Thymus (tissue), 11 donors: ENCODE measurements around the gene KRT6C. TPM values are rescaled to one million over a fixed set of nuclear protein-coding genes. Genes with fewer than 3 reads are reported as not detected.

ENCODE experiments used
- DNase-seq, 9 donors: peaks; one replicate each; pipeline ENCODE4 v3.0.0-alpha.2; 2013; ENCODE audit warnings: low spot score in 9 of 9, low read depth in 6 of 9, missing footprints in 1 of 9
- H3K27ac ChIP-seq, 2 donors: one replicate each; pipeline ENCODE4 v1.5.1; 2013; ENCODE audit warnings: control low read depth in 1 of 2, low read depth in 1 of 2, low read length in 1 of 2, mild to moderate bottlenecking in 1 of 2, moderate library complexity in 1 of 2
- H3K27me3 ChIP-seq, 2 donors: one replicate each; pipeline ENCODE4 v1.5.1; 2013; ENCODE audit warnings: low read length in 1 of 2; ENCODE audit not compliant: control insufficient read depth in 2 of 2, insufficient read depth in 1 of 2
- H3K36me3 ChIP-seq, 2 donors: one replicate each; pipeline ENCODE4 v1.5.1; 2013; ENCODE audit warnings: low read length in 1 of 2, mild to moderate bottlenecking in 1 of 2, moderate library complexity in 1 of 2; ENCODE audit not compliant: control insufficient read depth in 2 of 2, insufficient read depth in 2 of 2
- H3K4me1 ChIP-seq, 2 donors: one replicate each; pipeline ENCODE4 v1.5.1; 2013; ENCODE audit warnings: low read length in 2 of 2; ENCODE audit not compliant: control insufficient read depth in 2 of 2, insufficient read depth in 2 of 2
- H3K4me3 ChIP-seq, 2 donors: one replicate each; pipeline ENCODE4 v1.5.1; 2013; ENCODE audit warnings: low read length in 2 of 2, control low read depth in 1 of 2, mild to moderate bottlenecking in 1 of 2
- H3K9me3 ChIP-seq, 2 donors: one replicate each; pipeline ENCODE4 v1.5.1; 2013; ENCODE audit warnings: low read length in 1 of 2, mild to moderate bottlenecking in 1 of 2; ENCODE audit not compliant: control insufficient read depth in 2 of 2, insufficient read depth in 1 of 2
- WGBS: extraction: QIAGEN DNeasy Blood & Tissue Kit; methylation state at CpG from one replicate; pipeline ENCODE4 v1.1.7; 2013; 5-methylcytosine and 5-hydroxymethylcytosine counted together
- polyA plus RNA-seq: library from polyadenylated mRNA; stranded (reverse); fragments of 200-250 nt; gene quantifications from one replicate; pipeline ENCODE4 v1.2.3, GENCODE V29; 2013
- total RNA-seq: library from RNA; stranded (reverse); fragments of 120-200 nt; gene quantifications from one replicate; pipeline ENCODE4 v1.2.4, GENCODE V29; 2013
- donor health status: healthy.

KRT6C gene
- total and polyA plus RNA-seq, 2 donors: 0.28 to 23.5 TPM

DNA sequence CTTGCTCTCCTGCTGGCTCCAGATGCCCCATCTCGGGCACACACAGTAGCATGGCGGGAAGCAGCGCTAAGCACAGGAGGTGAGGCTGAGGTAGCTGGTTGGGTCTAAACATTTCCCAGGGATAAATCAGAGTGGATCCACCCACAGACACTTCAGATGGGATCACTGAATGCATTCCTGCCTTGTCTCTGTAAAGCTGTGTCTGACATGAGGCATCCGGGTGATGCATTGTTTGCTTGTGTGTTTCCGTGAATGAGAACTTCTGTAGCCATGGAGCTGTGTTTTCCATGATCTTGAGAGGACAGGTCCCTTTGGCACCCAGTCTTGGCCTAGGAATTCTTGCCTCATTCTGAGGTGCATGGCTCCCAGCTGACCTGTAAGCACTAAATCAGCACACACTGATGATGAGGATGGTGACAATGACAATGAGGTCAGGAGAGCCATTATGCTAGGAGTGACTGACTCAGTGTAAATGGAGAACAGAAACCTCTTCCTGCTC is 32.7 kb downstream of the KRT6C start:
- Histone ChIP-seq H3K9me3 (no peaks in the 10 kb centered on the region), H3K4me1 (no peaks in the 10 kb centered on the region), H3K27ac (no peak overlapping the region), H3K27me3 (peaks cover 0 to 6% of the 10 kb centered on the region in 2 donors), H3K4me3 (no peak overlapping the region), H3K36me3 (no peaks in the 10 kb centered on the region)
- no peak for DNase-seq
- 94% methylated on average over 5 of the region's 5 CpGs for WGBS

DNA sequence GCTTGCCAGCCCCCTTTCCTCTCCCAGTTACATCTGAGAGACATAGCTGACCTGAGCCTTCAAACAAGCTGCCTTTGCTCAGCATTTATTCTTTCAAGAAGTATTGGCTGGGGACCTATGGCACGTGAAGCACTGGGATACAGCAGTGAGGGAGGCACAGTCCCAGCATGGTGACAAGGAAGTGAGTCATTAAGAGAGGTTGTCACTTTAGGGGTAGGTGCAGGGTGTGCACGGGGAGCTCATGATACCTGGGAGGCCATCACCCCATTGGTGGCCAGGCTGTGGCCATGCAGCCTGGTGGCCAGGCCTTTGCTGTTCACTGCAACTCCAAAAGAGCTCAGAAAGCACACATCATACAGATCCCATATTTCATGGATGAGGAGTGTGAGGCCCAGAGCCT is 33.8 kb downstream of the KRT6C start:
- Histone ChIP-seq H3K27ac (no peak overlapping the region), H3K4me3 (no peak overlapping the region), H3K27me3 (peaks cover 0 to 6% of the 10 kb centered on the region in 2 donors), H3K36me3 (no peaks in the 10 kb centered on the region), H3K4me1 (no peaks in the 10 kb centered on the region), H3K9me3 (no peaks in the 10 kb centered on the region)
- WGBS: 77% methylated on average over 2 of the region's 2 CpGs
- DNase-seq: no peak

DNA sequence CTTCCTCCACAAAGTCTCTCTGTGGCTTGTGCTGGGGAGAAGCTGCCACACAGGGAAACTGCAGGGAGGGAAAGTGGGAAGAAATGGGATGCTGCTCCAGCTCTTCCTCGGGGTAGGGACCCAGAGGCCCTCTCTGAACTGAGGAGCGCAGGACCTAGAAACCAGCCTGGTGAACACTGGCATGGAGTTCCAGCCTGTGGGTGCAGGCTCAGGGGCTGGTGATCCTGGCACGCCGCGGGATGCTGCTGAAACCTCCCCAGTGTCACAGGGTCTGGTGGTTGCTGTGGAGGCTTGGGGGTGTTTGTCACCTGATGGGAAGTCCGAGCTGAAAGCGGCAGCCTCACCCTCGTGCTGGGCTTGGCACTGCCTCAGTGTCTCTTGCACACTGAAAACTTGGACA is 34.2 kb downstream of the KRT6C start:
- DNase-seq: no peak
- H3K36me3 ChIP-seq: no peaks in the 10 kb centered on the region
- H3K9me3 ChIP-seq: no peaks in the 10 kb centered on the region
- H3K4me1 ChIP-seq: no peaks in the 10 kb centered on the region
- H3K4me3 ChIP-seq: no peak overlapping the region
- H3K27ac ChIP-seq: no peak overlapping the region
- peaks cover 0 to 6% of the 10 kb centered on the region in 2 donors for H3K27me3 ChIP-seq
- WGBS: 85% methylated on average over 8 of the region's 8 CpGs

DNA sequence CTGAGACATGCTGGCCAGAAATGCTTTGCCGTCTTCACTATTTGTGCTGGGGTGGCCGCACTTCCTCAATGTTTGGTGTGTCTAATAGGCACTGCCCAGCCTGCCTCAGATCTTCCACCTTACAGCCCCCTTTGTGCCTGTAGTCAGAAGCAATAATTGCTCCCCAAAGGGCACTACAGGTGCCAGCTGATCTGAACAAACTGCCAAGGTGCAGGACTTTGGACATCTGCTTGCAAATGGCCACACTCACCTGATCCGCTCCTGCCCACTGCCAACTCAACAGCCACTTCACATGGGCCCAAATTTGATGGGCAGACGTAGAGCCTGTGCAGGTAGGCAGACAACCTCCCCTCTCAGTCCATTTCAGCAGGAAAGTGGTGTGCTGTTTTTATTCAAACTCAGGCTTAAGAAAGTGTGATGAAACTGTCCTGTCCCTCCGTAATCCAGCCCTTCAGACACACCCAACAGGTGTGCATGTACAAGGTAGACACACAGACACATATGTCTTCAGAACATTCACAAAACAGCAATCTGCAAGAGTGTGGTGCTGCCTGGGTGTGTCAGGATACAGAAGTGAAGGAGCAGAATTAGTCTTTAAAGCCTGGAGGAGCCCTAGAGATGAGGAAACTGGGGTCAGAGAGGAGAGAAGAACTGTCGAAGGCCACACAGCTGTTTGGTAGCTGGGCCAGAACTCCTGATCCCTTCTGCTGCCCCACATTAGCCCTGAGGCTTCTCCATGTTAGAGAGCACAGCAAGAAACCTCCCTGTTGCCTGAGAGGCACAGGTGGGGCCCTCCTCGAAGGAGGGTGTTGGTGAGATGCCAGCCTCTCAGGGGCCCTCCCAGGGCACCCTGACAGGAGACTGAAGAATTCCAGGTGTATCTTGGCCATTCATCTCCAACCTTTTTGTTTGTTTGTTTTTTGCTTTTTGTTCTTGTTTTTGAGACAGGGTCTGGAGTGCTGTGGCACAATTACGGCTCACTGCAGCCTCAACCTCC is 35.0 kb downstream of the KRT6C start:
- no peak for DNase-seq
- H3K9me3 ChIP-seq: no peaks in the 10 kb centered on the region
- H3K27ac ChIP-seq: no peak overlapping the region
- peaks cover 0 to 6% of the 10 kb centered on the region in 2 donors for H3K27me3 ChIP-seq
- no peaks in the 10 kb centered on the region for H3K4me1 ChIP-seq
- no peaks in the 10 kb centered on the region for H3K36me3 ChIP-seq
- no peak overlapping the region for H3K4me3 ChIP-seq
- 89% methylated on average over 8 of the region's 8 CpGs for WGBS

DNA sequence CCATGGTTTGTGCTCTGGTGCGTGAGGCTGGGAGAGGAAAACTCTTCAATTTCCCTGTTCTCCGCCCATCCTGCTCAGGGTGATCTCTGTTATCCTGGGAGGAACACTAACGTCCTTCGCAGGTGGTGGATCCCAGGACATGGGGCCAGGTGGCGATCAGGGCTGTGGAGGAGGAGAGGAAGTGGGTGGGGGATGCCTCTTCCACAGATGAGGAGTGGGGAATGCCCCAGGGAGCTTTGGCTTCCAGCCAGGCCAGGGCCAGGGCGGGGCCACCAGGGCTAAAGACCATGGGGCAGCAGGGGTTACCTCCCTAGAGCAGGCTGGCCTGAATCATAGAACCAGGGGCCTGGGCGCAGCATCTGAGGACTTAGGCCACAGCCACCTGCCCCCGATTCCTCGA is 36.1 kb downstream of the KRT6C start:
- H3K27ac ChIP-seq: no peak overlapping the region
- no peaks in the 10 kb centered on the region for H3K9me3 ChIP-seq
- DNase-seq: no peak
- H3K27me3 ChIP-seq: peaks cover 0 to 2% of the 10 kb centered on the region in 2 donors
- WGBS: 82% methylated on average over 9 of the region's 9 CpGs
- H3K4me1 ChIP-seq: no peaks in the 10 kb centered on the region
- H3K36me3 ChIP-seq: no peaks in the 10 kb centered on the region
- no peak overlapping the region for H3K4me3 ChIP-seq

DNA sequence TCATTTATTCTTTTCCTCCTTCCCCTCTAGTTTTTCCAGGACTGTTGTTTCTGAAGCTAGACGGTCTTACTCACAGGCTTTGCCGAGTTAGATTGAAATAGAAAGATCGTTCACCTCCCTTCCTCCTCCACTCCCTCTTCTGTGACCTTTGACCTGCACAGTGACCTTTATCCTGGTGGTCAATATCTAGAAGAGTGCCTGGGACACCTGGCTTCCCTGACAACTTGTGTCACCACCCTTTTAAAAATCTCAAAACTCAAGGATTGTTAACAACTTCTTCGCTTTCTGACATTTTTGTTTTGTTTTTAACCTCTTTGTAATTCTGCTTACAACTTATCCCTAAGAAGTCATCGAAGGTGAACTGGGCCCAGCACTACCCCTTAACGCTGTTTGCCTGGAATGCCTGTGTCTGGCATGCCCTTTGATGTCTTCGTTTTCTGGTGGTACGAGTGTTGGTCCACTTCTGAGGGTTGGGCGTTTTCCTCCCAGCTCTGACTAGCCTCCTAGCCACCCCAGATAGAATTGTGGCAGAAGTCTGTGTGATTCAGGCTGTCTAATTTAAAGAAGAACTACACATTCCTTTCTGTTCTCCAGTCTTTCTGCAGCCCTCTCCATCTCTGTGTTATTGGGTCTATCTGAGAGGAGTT is 36.7 kb downstream of the KRT6C start:
- no peak overlapping the region for H3K27ac ChIP-seq
- 86% methylated on average over 9 of the region's 9 CpGs for WGBS
- H3K9me3 ChIP-seq: no peaks in the 10 kb centered on the region
- DNase-seq: no peak
- H3K4me3 ChIP-seq: no peak overlapping the region
- no peaks in the 10 kb centered on the region for H3K36me3 ChIP-seq
- H3K4me1 ChIP-seq: no peaks in the 10 kb centered on the region
- peaks cover 0 to 2% of the 10 kb centered on the region in 2 donors for H3K27me3 ChIP-seq

DNA sequence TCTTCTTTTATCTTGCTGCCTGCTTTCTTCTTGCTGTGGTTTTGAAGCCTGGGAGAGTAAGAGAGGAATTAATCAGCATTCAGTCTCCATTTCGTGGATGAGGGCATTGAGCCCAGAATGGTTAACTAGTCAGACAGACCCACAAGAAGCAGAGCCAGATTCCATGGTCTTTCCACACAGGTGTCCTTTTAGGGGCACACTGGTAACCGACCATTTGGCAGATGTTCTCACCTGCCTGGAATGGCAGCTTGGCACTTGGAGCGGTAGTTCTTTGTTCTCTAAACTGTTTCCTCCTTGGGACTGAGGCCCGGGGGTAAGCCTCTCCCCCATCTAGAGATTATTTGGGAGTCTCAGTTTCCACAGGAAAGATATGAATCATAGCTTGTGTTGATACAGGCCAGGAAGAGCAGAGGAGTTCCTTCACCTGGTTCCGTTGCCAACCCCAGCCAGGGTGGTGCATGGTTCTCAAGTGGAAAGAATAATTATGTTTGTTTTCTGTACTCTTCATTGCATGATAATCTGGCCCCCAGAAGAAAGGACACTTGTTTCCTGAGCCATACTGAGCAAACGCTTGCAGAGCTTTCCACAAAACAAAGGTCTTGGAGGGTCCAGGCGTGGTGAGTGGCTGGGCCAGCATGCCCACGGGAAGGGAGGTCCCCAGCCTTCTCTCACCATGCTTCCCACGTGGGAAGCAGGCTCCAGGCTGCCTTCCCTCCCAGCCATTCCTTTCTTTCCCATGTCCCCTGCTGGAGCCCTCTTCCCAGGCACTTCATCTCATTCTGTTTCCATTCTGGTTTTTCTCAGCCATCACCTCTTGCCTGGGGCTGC is 37.4 kb downstream of the KRT6C start:
- 71% methylated on average over 9 of the region's 9 CpGs for WGBS
- DNase-seq: no peak
- H3K27ac ChIP-seq: no peak overlapping the region

DNA sequence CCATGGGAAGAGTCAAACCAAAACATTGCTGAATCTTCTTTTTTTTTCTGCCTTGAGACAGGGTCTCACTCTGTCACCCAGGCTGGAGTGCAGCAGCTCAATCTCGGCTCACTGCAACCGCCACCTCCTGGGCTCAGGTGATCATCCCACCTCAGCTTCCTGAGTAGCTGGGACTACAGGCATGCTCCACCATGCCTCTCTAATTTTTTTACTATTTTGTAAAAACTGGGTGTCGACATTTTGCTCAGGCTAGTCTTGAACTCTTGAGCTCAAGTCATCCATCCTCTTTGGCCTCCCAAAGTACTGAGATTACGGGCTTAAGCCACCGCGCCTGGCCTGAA is 38.0 kb downstream of the KRT6C start:
- no peak overlapping the region for H3K4me3 ChIP-seq
- no peaks in the 10 kb centered on the region for H3K9me3 ChIP-seq
- no peak for DNase-seq
- H3K36me3 ChIP-seq: no peaks in the 10 kb centered on the region
- no peaks in the 10 kb centered on the region for H3K4me1 ChIP-seq
- 92% methylated on average over 6 of the region's 6 CpGs for WGBS
- no peak overlapping the region for H3K27ac ChIP-seq
- peaks cover 0 to 2% of the 10 kb centered on the region in 2 donors for H3K27me3 ChIP-seq

More for the DNA sequence above, 37.4 kb downstream of the KRT6C start:
- H3K4me1 ChIP-seq: no peaks in the 10 kb centered on the region
- peaks cover 0 to 2% of the 10 kb centered on the region in 2 donors for H3K27me3 ChIP-seq
- H3K9me3 ChIP-seq: no peaks in the 10 kb centered on the region
- H3K36me3 ChIP-seq: no peaks in the 10 kb centered on the region
- H3K4me3 ChIP-seq: no peak overlapping the region
